Activated naive CD4-positive, alpha-beta T cell (primary cell): Measurements from ENCODE around the gene POLQ.
"Not testable (repeated sequence)": the region's sequence is repeated elsewhere in the genome, so short reads cannot be mapped to it uniquely, and the experiment has no call there.

Experiments
- DNase-seq, 4 experiments: peaks; one replicate each; lab custom pipeline; 2025; lab: John Stamatoyannopoulos, UW

Gene POLQ

GRCh38 chr3:121418182-121418581 is 127.6 kb downstream of the POLQ start:
- DNase-seq: no peak

DNA sequence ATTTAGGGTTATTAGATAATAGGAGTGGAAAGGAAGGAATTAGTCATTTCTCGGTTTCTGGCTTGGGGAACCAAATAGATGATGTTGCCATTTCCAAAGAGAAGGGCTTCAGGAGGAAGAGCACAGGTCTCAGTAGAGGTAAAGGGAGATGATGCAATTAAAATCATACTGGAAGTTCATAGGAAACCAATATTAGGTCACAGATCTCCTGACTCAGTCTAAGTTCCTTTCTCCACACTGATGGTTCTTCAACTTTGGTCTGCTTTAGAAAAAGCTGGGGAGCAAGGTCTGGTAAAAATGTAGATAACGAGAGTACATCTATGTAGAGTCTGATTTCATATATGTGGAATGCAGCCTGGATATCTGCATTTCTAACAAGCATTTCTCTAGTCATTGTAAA is 130.9 kb downstream of the POLQ start:
- DNase-seq: no peak

GRCh38 chr3:121411523-121411922 is 134.3 kb downstream of the POLQ start:
- no peak for DNase-seq

GRCh38 chr3:121405631-121406030 is 140.2 kb downstream of the POLQ start:
- no peak for DNase-seq

DNA sequence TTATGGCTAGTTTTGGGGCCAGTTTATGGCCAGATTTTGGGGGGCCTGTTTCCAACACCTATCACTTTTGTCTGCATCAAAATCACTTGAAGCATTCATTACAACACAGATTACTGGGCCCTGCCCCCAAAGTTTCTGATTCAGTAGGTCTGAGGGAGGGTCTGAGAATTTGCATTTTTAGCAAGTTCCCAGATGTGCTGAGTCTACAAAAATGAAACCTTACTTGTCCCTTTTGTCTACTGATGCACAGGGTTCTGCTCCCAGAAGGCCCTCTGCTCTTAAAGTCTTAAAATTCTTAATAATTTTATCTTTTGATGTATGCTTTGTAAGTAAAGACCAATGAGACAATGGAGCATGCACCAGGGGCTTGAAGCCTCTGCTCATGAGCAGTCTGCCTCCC is 146.0 kb downstream of the POLQ start:
- no peak for DNase-seq

- DNase-seq: not testable (repeated sequence)
These were observed 147.7 kb downstream of the POLQ start for GRCh38 chr3:121398051-121398450.

DNA sequence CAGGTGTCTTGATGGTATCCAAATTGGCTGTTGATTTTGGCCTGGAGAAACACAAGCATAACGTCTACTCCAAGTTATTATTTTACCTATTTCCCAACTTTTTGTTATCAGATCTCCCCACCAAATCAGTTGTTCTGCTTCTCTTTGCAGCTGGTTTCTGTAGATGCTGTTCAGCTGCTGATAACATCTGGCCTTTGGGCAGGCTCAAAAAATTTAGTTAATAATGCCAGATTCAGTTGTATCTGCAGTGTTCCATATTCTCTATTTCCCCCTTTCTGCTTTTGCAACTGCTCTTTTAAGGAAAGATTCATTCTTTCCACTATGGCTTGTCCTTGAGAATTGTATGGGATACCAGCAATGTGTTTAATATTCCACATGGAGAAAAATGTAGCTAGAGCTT is 149.8 kb downstream of the POLQ start:
- DNase-seq: not testable (repeated sequence)

GRCh38 chr3:121388308-121388707 is 157.5 kb downstream of the POLQ start:
- not testable (repeated sequence) for DNase-seq
